ENCODE results near the gene OR10R2. TPM values are rescaled to one million over a fixed set of nuclear protein-coding genes. Genes with fewer than 3 reads are reported as not detected.
"Not testable (repeated sequence)": the region's sequence is repeated elsewhere in the genome, so short reads cannot be mapped to it uniquely, and the experiment has no call there.

OR10R2 gene, protein sequence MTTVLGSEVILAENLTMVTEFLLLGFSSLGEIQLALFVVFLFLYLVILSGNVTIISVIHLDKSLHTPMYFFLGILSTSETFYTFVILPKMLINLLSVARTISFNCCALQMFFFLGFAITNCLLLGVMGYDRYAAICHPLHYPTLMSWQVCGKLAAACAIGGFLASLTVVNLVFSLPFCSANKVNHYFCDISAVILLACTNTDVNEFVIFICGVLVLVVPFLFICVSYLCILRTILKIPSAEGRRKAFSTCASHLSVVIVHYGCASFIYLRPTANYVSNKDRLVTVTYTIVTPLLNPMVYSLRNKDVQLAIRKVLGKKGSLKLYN
- not detected in 2 replicates for total RNA-seq (2014; rRNA removed; shearing (Covaris generic))
- polyA plus RNA-seq (2015; cell fraction: cytosol; rRNA removed): not detected in 2 replicates
- polyA plus RNA-seq (2015; cell fraction: nucleus; rRNA removed): not detected in 2 replicates

DNA sequence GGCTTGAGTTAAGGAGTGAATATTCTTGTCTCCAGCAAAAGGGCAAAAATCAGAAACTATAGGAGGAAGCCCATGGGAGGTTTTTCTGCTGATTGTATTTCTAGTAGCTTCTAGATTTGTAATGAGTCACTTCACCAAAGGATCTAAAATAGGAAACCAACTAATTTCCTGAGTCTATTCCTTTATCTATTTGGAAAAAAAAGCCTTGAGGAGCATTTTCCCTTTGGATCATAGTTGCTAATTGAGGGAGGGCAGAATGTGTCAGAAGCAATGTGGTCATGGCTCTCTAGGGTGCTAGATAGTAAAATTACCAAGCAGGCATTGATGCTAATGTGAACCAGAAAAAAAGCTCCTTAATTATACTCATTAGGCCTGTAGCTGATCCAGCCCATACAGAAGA lies at the start of gene OR10R2:
Gene OR10R2, plus strand, starts transcription at position 301 of the 400 bp plus-strand sequence. CDS start 106 bp downstream, outside the sequence.
- no peak for DNase-seq (ENCODE audit: low read depth, low spot score)
- in situ Hi-C loops (cut with HindIII; ENCODE audit: low pct_unique_long_range_greater_than_20kb, low sequenced_read_pairs): no loop called here

DNA sequence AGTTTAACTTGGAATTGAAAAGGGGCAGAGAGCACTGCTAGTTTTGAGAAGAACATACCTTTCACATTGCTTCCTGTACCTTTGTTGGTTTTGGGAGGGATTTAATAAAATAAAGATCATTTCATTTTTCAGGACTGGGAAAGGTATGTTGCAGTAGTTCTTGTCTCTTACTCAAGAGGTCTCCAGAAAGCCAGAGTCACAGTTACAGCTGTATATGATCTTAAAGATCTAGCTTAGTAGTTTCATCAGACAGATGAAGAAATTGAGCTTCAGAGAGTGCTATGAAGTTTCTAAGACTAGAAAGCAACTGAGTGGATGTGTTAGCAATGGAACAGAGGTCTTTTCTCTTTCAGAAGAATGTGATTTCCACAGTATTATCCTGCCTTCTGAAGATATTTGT lies 47.0 kb upstream of the OR10R2 start:
- DNase-seq (ENCODE audit: low read depth, low spot score): no peak
- in situ Hi-C loops (cut with HindIII; ENCODE audit: low pct_unique_long_range_greater_than_20kb, low sequenced_read_pairs): no loop called here

DNA sequence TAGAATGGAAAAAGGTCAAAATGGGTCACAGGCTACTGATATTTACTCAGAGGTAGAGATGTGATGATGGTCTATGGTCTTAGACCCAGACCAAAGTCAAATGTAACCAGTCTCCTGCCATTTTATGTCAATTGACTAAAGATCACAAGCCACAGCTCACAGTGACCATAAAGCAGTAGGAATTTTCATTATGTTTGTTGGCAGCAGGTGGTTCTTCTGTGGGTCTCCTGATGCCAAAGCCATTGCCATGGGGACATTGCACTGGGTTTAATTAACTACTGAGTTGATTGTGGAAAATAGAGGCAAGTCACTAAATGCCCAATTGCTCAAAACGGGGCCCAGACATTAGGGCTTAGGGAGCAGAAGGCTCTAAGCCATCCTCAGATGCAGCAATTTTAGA lies 45.9 kb upstream of the OR10R2 start, which contains the start of gene OR10K2:
Gene OR10K2, minus strand, starts transcription at position 101 of the 400 bp plus-strand sequence. CDS start 5,371 bp downstream, outside the sequence.
- no peak for DNase-seq (ENCODE audit: low read depth, low spot score)
- in situ Hi-C loops (cut with HindIII; ENCODE audit: low pct_unique_long_range_greater_than_20kb, low sequenced_read_pairs): no loop called here

DNA sequence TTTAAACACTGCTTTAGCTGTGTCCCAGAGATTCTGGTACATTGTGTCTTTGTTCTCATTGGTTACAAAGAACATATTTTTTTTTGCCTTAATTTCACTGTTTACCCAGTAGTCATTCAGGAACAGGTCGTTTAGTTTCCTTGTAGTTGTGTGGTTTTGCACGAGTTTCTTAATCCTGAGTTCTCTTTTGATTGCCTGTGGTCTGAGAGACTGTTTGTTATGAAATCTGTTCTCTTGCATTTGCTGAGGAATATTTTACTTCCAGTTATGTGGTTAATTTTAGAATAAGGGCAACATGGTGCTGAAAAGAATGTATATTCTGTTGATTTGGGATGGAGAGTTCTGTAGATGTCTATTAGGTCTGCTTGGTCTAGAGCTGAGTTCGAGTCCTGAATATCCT lies 41.9 kb upstream of the OR10R2 start:
- DNase-seq (ENCODE audit: low read depth, low spot score); in situ Hi-C loops (cut with HindIII; ENCODE audit: low pct_unique_long_range_greater_than_20kb, low sequenced_read_pairs): not testable (repeated sequence)

DNA sequence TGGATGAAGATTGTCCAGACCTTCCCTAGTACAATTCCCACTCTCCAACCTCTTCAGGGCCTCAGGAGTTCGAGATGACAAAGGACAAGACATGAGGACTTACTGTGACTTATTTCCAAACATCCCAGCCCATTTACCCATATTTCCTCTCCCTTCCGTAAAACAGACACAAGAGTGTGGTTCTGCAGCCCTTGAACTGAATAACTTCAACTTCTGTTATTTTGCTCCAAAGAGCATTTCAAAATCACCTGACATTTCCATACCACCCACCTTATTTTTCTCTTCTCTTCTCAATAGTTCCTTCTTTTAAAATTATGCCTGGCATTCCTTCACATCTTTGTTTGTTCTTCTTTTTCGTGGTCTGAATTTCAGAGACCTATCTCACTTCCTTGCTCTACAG lies 37.3 kb upstream of the OR10R2 start:
- no peak for DNase-seq (ENCODE audit: low read depth, low spot score)
- in situ Hi-C loops (cut with HindIII; ENCODE audit: low pct_unique_long_range_greater_than_20kb, low sequenced_read_pairs): no loop called here

DNA sequence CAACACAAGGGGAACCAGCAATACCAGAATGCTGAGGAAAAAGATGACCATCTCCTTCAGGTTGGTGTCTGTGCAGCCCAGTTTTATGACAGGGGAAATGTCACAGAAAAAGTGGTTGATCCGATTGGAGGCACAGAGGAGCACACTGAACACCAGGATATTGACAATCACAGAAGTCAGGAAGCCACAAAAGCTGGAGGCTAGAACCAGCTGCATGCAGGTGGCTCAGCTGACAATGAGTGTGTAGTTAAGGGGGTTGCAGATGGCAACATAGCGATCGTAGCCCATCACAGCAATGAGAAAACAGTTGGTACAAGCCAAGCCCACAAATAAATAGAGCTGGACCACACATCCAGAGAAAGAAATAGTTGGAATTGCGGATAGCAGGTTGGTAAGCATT lies 26.6 kb upstream of the OR10R2 start:
- DNase-seq (ENCODE audit: low read depth, low spot score): no peak
- in situ Hi-C loops (cut with HindIII; ENCODE audit: low pct_unique_long_range_greater_than_20kb, low sequenced_read_pairs): no loop called here

DNA sequence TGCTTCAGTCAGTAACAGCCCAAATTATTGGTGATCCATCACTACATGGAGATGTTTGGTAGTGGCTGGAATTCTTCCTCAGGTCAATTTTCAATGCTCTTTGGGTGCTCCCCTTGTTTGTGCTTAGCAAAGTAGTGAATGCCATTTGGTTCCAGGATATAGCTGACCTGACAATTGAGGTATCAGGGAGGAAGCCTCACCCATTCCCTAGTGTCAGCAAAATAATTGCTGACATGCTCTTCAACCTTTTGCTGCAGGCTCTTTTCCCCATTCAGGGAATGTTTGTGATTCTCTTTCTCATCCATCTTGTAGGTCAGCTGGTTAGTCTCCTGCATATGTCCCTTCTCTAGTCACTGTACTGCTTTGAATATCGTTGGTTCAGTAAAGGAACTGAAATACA lies 17.5 kb upstream of the OR10R2 start:
- in situ Hi-C loops (cut with HindIII; ENCODE audit: low pct_unique_long_range_greater_than_20kb, low sequenced_read_pairs): no loop called here
- DNase-seq (ENCODE audit: low read depth, low spot score): no peak

DNA sequence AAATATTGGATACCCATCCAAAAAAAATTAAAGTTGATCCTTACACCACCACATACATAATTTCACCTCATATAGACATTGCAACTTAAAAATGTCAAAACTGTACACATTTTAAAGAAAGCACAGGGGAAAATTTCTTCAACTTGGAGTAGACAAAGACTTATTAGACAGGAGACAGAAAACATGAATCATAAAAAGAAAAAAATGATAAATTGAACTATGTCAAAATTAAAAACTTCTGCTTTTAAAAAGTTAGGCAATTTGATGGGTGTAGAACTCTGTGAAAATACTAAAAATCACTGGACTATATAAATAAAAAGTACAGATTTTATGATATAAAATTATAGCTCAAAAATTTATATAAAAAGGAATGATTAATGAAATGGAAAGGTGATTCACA lies 14.8 kb upstream of the OR10R2 start:
- in situ Hi-C loops (cut with HindIII; ENCODE audit: low pct_unique_long_range_greater_than_20kb, low sequenced_read_pairs): no loop called here
- DNase-seq (ENCODE audit: low read depth, low spot score): no peak

DNA sequence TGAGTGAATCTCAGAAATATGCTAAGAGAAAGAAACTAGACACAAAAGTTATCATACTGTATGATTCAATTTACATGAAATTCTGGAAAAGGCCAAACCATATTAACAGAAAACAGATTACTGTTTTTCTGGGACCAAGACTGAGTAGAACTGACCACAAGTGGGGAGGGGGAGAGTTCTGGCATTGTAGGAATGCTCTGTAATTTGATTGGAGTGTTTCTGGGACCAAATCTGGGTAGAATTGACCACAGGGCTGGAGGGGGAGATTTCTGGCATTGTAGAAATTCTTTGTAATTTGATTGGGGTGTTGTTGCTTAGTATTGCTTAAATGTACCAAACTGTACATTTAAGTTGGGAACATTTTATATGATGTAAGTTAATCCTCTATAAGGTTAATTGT lies 13.8 kb upstream of the OR10R2 start:
- DNase-seq (ENCODE audit: low read depth, low spot score): no peak
- in situ Hi-C loops (cut with HindIII; ENCODE audit: low pct_unique_long_range_greater_than_20kb, low sequenced_read_pairs): no loop called here

DNA sequence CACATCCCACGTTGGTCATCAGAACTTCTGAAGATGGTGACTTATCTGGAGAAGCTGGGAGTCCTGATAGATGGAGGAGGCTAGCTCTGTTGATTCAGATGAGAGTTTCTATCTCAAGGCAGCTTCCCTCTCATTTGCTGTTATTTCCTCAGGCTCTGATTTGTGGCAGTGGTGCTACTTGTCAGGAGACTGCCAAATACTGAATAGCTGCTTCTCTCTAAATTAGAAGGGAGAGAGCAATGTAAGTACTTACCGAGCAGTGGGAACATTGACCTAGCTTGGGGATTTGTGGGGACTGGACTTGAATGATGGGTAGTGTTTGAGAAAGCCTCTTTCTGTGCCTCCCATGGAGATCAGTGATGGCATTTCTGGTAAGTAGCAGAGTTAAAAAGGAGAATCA lies 10.5 kb upstream of the OR10R2 start, which contains the start of gene OR10K1:
Gene OR10K1, plus strand, starts transcription at position 301 of the 400 bp plus-strand sequence. CDS start 3,728 bp downstream, outside the sequence.
- DNase-seq (ENCODE audit: low read depth, low spot score): no peak
- in situ Hi-C loops (cut with HindIII; ENCODE audit: low pct_unique_long_range_greater_than_20kb, low sequenced_read_pairs): no loop called here

DNA sequence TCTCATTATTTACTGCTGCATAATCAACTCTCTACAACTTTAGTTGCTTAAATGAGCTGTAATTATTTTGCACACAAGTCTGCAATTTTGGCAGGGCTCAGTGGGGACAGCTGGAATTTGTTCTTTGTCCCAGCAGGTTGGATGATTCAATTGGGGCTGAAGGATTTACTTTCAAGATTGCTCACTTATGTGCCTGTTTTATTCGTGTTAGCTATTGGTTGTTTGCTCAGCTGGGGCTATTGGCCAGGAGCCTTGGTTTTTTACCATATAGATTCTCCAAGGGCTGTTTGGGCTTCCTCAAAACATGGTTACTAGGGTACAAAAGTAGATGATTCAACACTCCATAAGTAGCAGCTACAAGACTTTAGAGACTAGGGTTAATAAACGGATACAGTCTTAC lies 13.4 kb downstream of the OR10R2 start:
- DNase-seq (ENCODE audit: low read depth, low spot score): no peak
- in situ Hi-C loops (cut with HindIII; ENCODE audit: low pct_unique_long_range_greater_than_20kb, low sequenced_read_pairs): no loop called here

DNA sequence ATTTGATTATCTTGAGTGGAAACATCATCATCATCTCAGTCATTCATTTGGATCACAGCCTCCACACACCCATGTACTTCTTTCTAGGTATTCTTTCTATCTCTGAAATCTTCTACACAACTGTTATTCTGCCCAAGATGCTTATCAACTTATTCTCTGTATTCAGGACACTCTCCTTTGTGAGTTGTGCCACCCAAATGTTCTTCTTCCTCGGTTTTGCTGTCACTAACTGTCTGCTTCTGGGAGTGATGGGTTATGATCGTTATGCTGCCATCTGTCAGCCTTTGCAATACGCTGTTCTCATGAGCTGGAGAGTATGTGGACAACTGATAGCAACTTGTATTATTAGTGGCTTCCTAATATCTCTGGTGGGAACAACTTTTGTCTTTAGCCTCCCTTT lies 19.3 kb downstream of the OR10R2 start:
- DNase-seq (ENCODE audit: low read depth, low spot score): no peak
- in situ Hi-C loops (cut with HindIII; ENCODE audit: low pct_unique_long_range_greater_than_20kb, low sequenced_read_pairs): no loop called here

DNA sequence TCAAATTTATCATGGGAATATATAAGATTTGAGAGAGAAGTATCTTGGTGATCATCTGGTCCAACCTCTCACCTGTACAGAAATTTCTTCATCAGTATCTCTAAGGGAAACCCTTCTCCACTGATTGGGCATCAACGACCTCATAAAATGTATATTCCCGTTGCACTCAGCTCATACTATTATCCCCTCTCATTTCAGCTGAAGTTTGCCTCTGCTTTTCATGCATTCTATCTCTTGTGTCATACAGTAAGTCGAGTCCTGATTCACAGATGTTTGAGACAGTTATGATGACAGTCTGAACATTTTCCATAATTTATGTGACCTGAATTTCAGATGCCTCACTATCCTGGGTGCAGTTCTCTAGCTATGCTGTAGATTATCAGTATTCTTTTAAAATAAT lies 21.0 kb downstream of the OR10R2 start:
- in situ Hi-C loops (cut with HindIII; ENCODE audit: low pct_unique_long_range_greater_than_20kb, low sequenced_read_pairs): no loop called here
- DNase-seq (ENCODE audit: low read depth, low spot score): no peak

DNA sequence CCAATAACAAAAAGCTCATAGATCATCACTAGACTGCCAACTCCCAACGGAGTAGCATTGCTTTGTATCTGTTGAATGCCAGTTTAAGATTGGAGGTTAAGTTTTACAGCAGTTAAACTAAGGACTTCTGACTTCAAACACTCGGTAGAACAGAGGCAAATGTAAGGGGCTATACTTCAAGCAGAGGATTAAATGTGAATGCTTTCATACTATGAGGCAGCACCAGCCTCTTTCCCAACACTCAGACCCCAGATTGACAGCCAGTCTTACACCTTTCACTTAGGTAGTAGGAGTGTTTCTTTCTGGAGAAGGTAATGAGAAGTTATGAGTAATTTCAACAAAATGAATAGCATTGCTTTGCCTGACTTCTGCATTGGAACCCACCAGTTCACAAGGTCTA lies 22.8 kb downstream of the OR10R2 start:
- in situ Hi-C loops (cut with HindIII; ENCODE audit: low pct_unique_long_range_greater_than_20kb, low sequenced_read_pairs): no loop called here
- no peak for DNase-seq (ENCODE audit: low read depth, low spot score)

DNA sequence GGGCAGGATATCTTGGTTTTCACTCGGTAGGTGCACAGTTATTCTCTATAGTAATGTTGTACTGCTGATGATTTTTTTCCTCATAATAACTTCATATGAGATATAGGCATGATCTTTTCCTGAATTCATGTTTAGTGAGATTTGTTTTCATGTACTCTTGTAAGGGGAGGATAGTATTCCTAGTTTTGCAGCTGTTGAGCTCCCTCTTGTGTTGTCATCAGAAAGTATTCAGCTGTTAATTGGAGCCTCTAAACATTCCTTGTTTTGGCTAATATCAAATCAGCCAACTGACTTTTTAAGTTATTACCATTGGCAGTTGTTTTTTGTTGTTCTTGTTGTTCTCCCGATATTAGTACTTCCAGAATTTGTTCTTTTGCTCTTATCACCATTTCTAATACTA lies 24.4 kb downstream of the OR10R2 start:
- in situ Hi-C loops (cut with HindIII; ENCODE audit: low pct_unique_long_range_greater_than_20kb, low sequenced_read_pairs): no loop called here
- peak; percentile 54 for DNase-seq (ENCODE audit: low read depth, low spot score)

DNA sequence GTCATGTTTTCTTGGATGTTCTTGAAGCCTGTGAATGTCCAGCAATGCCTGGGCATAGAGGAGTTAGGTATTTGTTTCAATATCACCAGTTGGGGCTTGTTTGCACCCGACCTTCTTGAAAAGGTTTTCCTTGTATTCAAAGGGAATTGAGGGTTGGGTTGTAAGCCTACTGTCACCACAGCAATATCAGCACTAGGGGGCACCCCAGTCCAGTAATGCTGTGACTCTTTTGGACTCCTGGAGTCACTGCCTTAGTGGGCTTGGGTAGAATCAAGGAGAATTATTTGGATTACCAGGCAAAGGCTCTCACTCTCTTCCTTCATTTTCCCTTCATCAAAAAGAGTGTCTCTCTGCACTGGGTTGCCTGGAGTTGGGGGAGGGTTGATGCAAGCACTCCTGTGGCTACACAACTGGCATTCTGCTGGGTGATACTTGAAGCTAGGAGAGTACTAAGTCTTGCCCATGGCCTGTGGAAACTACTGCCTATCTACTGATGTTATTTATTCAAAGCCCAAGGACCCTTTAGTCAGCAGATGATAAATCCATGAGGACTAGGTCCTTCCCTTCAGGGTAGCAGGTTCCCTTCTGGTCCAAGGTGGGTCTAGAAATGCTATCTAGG lies 34.5 kb downstream of the OR10R2 start:
- in situ Hi-C loops (cut with HindIII; ENCODE audit: low pct_unique_long_range_greater_than_20kb, low sequenced_read_pairs): no loop called here
- DNase-seq (ENCODE audit: low read depth, low spot score): peak; percentile 67

DNA sequence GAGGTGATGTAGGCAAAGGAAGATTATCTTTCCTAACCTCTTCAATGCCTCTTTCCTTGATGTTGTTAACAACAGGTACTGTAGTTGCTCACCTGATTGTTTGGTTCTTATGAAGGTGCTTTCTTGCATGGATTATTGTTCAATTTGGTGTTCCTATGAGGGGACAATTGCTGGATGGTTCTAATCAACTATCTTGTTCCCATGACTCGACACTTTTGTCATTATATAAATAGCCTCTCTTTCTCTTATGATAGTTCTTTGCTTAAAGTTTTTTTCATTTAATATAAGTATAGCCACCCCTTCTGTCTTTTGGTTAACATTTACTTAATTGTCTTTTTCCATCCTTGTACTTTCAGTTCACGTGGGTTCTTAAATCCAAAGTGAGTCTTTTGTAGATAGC lies 35.5 kb downstream of the OR10R2 start:
- in situ Hi-C loops (cut with HindIII; ENCODE audit: low pct_unique_long_range_greater_than_20kb, low sequenced_read_pairs): no loop called here
- no peak for DNase-seq (ENCODE audit: low read depth, low spot score)

DNA sequence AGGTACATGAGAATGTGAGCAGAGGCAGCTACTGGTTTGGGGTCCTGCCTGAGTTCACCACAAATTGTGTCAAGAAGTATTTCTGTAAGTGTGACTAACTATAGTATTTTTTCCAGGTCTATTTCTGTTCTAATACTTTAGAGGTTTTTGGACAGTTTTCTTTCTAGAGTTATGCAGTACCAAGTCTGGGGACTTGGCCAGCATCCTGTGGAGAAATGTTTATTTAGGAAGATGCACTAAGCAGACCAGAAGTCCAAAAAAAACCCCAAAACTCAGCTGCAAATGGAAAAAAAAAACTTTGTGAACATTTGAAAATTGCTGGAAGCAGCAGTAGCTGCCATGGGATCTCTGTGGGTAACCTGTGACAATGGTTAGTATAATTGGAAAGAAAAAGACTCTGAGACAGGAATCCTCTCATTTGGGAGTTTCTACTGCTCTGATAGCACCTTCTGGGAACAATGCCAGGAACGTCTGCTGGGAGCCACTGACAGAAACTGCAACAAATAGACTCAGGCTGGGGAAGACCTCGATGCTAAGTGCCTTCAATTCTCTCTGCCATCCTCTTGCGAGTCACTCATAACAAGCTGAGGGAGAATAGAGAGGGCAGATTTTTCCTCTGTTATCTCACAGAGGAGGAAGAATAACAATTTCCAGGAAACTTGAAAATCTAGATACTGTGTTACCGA lies 37.6 kb downstream of the OR10R2 start:
- no peak for DNase-seq (ENCODE audit: low read depth, low spot score)
- in situ Hi-C loops (cut with HindIII; ENCODE audit: low pct_unique_long_range_greater_than_20kb, low sequenced_read_pairs): no loop called here

Measured in SK-MEL-5 (cell line).